ENCODE results near the gene TCF4. TPM values are rescaled to one million over a fixed set of nuclear protein-coding genes. Genes with fewer than 3 reads are reported as not detected.

TCF4 gene
- total RNA-seq, 1 donor from 2014 or later = 115 TPM

DNA sequence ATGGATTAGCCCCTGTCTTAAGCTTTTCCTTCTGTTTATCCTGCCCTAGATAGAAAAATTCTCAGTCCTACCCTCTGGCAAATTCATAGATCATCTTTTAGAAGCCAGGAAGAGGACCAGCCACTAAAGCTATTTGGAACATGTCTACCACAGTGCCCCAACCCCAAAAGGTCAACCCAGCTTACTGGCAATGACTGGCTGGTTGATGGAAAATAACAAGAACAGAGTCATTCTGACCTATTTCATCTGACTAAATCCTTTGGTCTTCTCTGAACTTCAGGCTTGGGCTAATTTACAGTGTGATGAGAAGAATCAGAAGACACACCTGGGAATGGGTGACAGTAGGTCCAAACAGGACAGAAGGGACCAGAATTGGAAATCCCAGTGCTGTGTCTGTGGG is 401.4 kb downstream of the TCF4 start:
- Mint-ChIP-seq H3K9me3 (ENCODE audit: unreplicated experiment) (no peaks in the 10 kb centered on the region), H3K4me3 (ENCODE audit: unreplicated experiment) (no peak overlapping the region), H3K27ac (ENCODE audit: unreplicated experiment) (peak overlapping the region; percentile 29), H3K36me3 (ENCODE audit: low read depth, unreplicated experiment) (no peaks in the 10 kb centered on the region), H3K27me3 (ENCODE audit: low read depth, unreplicated experiment) (peaks cover 6% of the 10 kb centered on the region), H3K4me1 (ENCODE audit: low read depth, unreplicated experiment) (peaks cover 20% of the 10 kb centered on the region)
- Histone ChIP-seq H3K9me3 (ENCODE audit: insufficient read depth, low read depth, low read length) (no peaks in the 10 kb centered on the region), H4K20me1 (ENCODE audit: insufficient read depth, low read length) (no peaks in the 10 kb centered on the region), H3K4me3 (ENCODE audit: insufficient read depth, low read depth, low read length) (no peak overlapping the region), H3K9ac (ENCODE audit: low read length) (no peak overlapping the region), H3K79me2 (ENCODE audit: insufficient read depth, low read length) (no peaks in the 10 kb centered on the region), H3K4me1 (ENCODE audit: insufficient read depth, low read length) (no peaks in the 10 kb centered on the region), H3K36me3 (ENCODE audit: insufficient read depth, low read length) (no peaks in the 10 kb centered on the region), H3K4me2 (ENCODE audit: low read length) (no peak overlapping the region), H3K27me3 (ENCODE audit: insufficient read depth, low read length) (peaks cover 4% of the 10 kb centered on the region), H3K27ac (ENCODE audit: low read depth, low read length) (no peak overlapping the region), H2AFZ (ENCODE audit: low read depth, low read length) (no peak overlapping the region)
- DNase-seq (ENCODE audit: low read depth) = no peak
- no peak for TF ChIP-seq EZH2 (IDR thresholded peaks at IDR 0.05; ENCODE audit: insufficient read depth, low read length)
- TF ChIP-seq, protein P1, sequence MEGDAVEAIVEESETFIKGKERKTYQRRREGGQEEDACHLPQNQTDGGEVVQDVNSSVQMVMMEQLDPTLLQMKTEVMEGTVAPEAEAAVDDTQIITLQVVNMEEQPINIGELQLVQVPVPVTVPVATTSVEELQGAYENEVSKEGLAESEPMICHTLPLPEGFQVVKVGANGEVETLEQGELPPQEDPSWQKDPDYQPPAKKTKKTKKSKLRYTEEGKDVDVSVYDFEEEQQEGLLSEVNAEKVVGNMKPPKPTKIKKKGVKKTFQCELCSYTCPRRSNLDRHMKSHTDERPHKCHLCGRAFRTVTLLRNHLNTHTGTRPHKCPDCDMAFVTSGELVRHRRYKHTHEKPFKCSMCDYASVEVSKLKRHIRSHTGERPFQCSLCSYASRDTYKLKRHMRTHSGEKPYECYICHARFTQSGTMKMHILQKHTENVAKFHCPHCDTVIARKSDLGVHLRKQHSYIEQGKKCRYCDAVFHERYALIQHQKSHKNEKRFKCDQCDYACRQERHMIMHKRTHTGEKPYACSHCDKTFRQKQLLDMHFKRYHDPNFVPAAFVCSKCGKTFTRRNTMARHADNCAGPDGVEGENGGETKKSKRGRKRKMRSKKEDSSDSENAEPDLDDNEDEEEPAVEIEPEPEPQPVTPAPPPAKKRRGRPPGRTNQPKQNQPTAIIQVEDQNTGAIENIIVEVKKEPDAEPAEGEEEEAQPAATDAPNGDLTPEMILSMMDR (IDR thresholded peaks at IDR 0.05; ENCODE audit: insufficient read depth, low read depth, low read length) = no peak
- FAIRE-seq = no peak

DNA sequence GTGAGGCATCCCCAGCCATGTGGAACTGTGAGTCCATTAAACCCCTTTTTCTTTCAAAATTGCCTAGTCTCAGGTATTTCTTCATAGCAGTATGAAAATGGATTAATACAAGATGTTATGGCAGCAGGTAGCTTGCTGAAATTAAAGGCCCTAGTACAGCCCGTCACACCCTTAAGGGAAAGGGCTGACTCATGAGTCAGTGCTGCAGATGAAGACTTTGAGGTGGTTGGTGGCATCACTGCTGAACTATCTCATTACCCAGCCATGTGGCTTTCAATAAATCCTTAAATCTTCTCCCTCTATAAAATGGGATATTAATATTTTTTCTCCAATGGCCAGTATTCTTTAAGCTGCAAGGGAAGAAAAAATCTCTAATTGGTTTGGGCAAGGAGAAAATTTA is 402.6 kb downstream of the TCF4 start:
- Histone ChIP-seq H3K4me3 (ENCODE audit: insufficient read depth, low read depth, low read length) (no peak overlapping the region), H2AFZ (ENCODE audit: low read depth, low read length) (no peak overlapping the region), H3K36me3 (ENCODE audit: insufficient read depth, low read length) (no peaks in the 10 kb centered on the region), H3K4me1 (ENCODE audit: insufficient read depth, low read length) (no peaks in the 10 kb centered on the region), H3K9me3 (ENCODE audit: insufficient read depth, low read depth, low read length) (no peaks in the 10 kb centered on the region), H3K79me2 (ENCODE audit: insufficient read depth, low read length) (no peaks in the 10 kb centered on the region), H3K27ac (ENCODE audit: low read depth, low read length) (no peak overlapping the region), H3K4me2 (ENCODE audit: low read length) (no peak overlapping the region), H3K27me3 (ENCODE audit: insufficient read depth, low read length) (peaks cover 4% of the 10 kb centered on the region), H4K20me1 (ENCODE audit: insufficient read depth, low read length) (no peaks in the 10 kb centered on the region), H3K9ac (ENCODE audit: low read length) (no peak overlapping the region)
- DNase-seq (ENCODE audit: low read depth) (peak; percentile 48), FAIRE-seq (no peak)
- Mint-ChIP-seq H3K36me3 (ENCODE audit: low read depth, unreplicated experiment) (no peaks in the 10 kb centered on the region), H3K4me3 (ENCODE audit: unreplicated experiment) (no peak overlapping the region), H3K4me1 (ENCODE audit: low read depth, unreplicated experiment) (peaks cover 20% of the 10 kb centered on the region), H3K27ac (ENCODE audit: unreplicated experiment) (peak overlapping the region; percentile 44), H3K27me3 (ENCODE audit: low read depth, unreplicated experiment) (peaks cover 6% of the 10 kb centered on the region), H3K9me3 (ENCODE audit: unreplicated experiment) (no peaks in the 10 kb centered on the region)
- TF ChIP-seq EZH2 (IDR thresholded peaks at IDR 0.05; ENCODE audit: insufficient read depth, low read length) = no peak
- TF ChIP-seq, protein P1 (IDR thresholded peaks at IDR 0.05; ENCODE audit: insufficient read depth, low read depth, low read length) = no peak

DNA sequence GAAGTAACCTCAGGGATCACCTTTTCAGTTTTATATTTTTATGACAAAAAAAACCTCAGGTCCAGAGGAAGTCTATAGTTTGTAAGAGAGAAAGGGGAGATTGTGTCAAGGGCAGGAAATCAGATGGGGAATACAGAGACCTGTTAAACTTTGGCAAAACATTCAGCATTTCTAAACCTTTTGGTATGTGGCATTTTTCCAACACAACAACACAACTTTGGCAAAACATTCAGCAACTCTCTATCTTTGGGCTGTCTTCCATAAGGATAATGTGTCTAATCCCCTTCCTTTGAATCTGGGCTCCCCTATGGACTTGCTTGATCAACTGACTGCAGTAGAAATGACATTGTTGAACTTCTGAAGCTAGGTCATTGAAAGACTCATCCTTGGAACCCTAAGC is 408.2 kb downstream of the TCF4 start:
- FAIRE-seq (peak; percentile 80), DNase-seq (ENCODE audit: low read depth) (peak; percentile 72)
- H2AFZ ChIP-seq (ENCODE audit: low read depth, low read length) = no peak overlapping the region
- Mint-ChIP-seq H3K4me3 (ENCODE audit: unreplicated experiment) (no peak overlapping the region), H3K9me3 (ENCODE audit: unreplicated experiment) (peaks cover 8% of the 10 kb centered on the region), H3K4me1 (ENCODE audit: low read depth, unreplicated experiment) (peaks cover 3% of the 10 kb centered on the region), H3K36me3 (ENCODE audit: low read depth, unreplicated experiment) (no peaks in the 10 kb centered on the region), H3K27me3 (ENCODE audit: low read depth, unreplicated experiment) (peaks cover 2% of the 10 kb centered on the region), H3K27ac (ENCODE audit: unreplicated experiment) (no peak overlapping the region)
- H3K27ac ChIP-seq (ENCODE audit: low read depth, low read length) = no peak overlapping the region
- TF ChIP-seq EZH2 (IDR thresholded peaks at IDR 0.05; ENCODE audit: insufficient read depth, low read length) = no peak
- TF ChIP-seq, protein P1 (IDR thresholded peaks at IDR 0.05; ENCODE audit: insufficient read depth, low read depth, low read length) = no peak
- H3K36me3 ChIP-seq (ENCODE audit: insufficient read depth, low read length) = no peaks in the 10 kb centered on the region
- H4K20me1 ChIP-seq (ENCODE audit: insufficient read depth, low read length) = no peaks in the 10 kb centered on the region
- H3K27me3 ChIP-seq (ENCODE audit: insufficient read depth, low read length) = no peaks in the 10 kb centered on the region
- no peak overlapping the region for H3K4me3 ChIP-seq (ENCODE audit: insufficient read depth, low read depth, low read length)
- H3K79me2 ChIP-seq (ENCODE audit: insufficient read depth, low read length) = no peaks in the 10 kb centered on the region
- no peaks in the 10 kb centered on the region for H3K9me3 ChIP-seq (ENCODE audit: insufficient read depth, low read depth, low read length)
- H3K9ac ChIP-seq (ENCODE audit: low read length) = no peak overlapping the region
- no peak overlapping the region for H3K4me2 ChIP-seq (ENCODE audit: low read length)
- H3K4me1 ChIP-seq (ENCODE audit: insufficient read depth, low read length) = no peaks in the 10 kb centered on the region
